RWPE2 (cell line): ENCODE data around the gene EMCN.

Source experiments
- ATAC-seq: fragments of 200-7000 bp; cut with Tn5 transposase; 3 replicates; pipeline ENCODE4 v1.9.1; 2021; ENCODE audit warnings: low read depth
- DNase-seq: peaks from one replicate; pipeline ENCODE4 v3.0.0-alpha.2; 2020; ENCODE audit warnings: low spot score
- H3K27ac ChIP-seq: fragments of 450-650 bp; 2 replicates; pipeline ENCODE4 v1.5.1; 2017; ENCODE audit warnings: mild to moderate bottlenecking; ENCODE audit not compliant: poor library complexity, severe bottlenecking
- H3K27me3 ChIP-seq: fragments of 250-450 bp; sonication (Bioruptor Pico); 2 replicates; pipeline ENCODE4 v1.5.1; 2021; ENCODE audit warnings: mild to moderate bottlenecking, moderate library complexity; ENCODE audit not compliant: insufficient read depth, poor library complexity, severe bottlenecking
- H3K36me3 ChIP-seq: fragments of 250-450 bp; sonication (Bioruptor Pico); 2 replicates; pipeline ENCODE4 v1.5.1; 2020; ENCODE audit warnings: low read depth, mild to moderate bottlenecking, moderate library complexity
- H3K4me1 ChIP-seq: fragments of 250-450 bp; sonication (Bioruptor Pico); 2 replicates; pipeline ENCODE4 v1.5.1; 2021; ENCODE audit warnings: mild to moderate bottlenecking, moderate library complexity; ENCODE audit not compliant: insufficient read depth, poor library complexity, severe bottlenecking
- H3K4me3 ChIP-seq: fragments of 250-450 bp; sonication (Bioruptor Pico); 2 replicates; pipeline ENCODE4 v1.5.1; 2021; ENCODE audit warnings: mild to moderate bottlenecking, moderate library complexity; ENCODE audit not compliant: severe bottlenecking
- H3K9me3 ChIP-seq: fragments of 250-450 bp; sonication (Bioruptor Pico); 2 replicates; pipeline ENCODE4 v1.5.1; 2021; ENCODE audit warnings: mild to moderate bottlenecking, moderate library complexity; ENCODE audit not compliant: severe bottlenecking
- TF ChIP-seq, protein P1 (sequence below): fragments of 450-650 bp; IDR thresholded peaks from one replicate; pipeline ENCODE4 v1.5.1; 2017; ENCODE audit warnings: mild to moderate bottlenecking, moderate library complexity; ENCODE audit not compliant: poor library complexity, severe bottlenecking

The EMCN gene

DNA sequence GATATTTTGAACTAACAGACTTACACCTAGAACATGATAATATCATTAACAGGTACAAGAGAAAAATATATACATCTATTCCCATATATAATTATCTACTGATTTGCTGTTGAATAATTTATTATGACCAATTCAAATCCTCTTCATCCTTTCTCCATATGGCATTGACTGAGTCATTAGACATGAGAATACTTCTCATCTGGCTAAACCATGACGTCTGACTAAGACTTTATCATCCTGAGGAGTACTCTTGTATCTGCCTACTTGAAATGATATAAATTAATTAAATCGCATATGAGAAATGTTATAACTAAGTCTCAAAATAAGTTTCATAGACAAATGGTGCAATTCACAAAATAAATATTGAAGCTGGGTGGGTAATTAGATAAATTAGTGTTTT lies 67.4 kb downstream of the EMCN start:
- no peaks in the 10 kb centered on the region for H3K9me3 ChIP-seq
- TF ChIP-seq, protein P1, sequence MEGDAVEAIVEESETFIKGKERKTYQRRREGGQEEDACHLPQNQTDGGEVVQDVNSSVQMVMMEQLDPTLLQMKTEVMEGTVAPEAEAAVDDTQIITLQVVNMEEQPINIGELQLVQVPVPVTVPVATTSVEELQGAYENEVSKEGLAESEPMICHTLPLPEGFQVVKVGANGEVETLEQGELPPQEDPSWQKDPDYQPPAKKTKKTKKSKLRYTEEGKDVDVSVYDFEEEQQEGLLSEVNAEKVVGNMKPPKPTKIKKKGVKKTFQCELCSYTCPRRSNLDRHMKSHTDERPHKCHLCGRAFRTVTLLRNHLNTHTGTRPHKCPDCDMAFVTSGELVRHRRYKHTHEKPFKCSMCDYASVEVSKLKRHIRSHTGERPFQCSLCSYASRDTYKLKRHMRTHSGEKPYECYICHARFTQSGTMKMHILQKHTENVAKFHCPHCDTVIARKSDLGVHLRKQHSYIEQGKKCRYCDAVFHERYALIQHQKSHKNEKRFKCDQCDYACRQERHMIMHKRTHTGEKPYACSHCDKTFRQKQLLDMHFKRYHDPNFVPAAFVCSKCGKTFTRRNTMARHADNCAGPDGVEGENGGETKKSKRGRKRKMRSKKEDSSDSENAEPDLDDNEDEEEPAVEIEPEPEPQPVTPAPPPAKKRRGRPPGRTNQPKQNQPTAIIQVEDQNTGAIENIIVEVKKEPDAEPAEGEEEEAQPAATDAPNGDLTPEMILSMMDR: no peak
- no peaks in the 10 kb centered on the region for H3K4me1 ChIP-seq
- H3K36me3 ChIP-seq: no peaks in the 10 kb centered on the region
- ATAC-seq: peak; percentile 70; the same call in 1 of the 3 replicates
- no peak overlapping the region for H3K27ac ChIP-seq
- no peak for DNase-seq
- H3K4me3 ChIP-seq: no peak overlapping the region
- no peaks in the 10 kb centered on the region for H3K27me3 ChIP-seq

DNA sequence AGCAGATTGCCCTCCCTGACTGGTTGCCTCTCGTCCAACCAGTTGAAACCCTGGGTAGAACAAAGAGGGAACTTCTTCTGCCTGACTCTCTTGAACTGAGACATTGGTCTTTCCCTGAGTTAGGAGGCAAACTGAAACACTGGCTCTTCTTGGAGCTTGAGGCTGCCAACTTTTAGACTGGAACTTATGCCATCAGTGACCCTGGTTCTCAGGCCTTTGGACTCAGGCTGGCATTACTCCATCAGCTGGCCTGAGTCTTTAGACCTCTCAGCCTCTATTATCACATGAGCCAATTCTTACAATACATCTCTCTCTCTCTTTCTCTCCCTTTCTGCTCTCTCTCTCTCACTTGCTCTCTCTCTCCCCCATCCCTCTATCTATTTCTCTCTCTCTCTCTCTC lies 86.4 kb downstream of the EMCN start:
- H3K4me3 ChIP-seq: no peak overlapping the region
- no peaks in the 10 kb centered on the region for H3K36me3 ChIP-seq
- TF ChIP-seq, protein P1: no peak
- no peaks in the 10 kb centered on the region for H3K27me3 ChIP-seq
- DNase-seq (no peak), ATAC-seq (no peak)
- no peaks in the 10 kb centered on the region for H3K9me3 ChIP-seq
- no peak overlapping the region for H3K27ac ChIP-seq
- peaks cover 16% of the 10 kb centered on the region for H3K4me1 ChIP-seq

DNA sequence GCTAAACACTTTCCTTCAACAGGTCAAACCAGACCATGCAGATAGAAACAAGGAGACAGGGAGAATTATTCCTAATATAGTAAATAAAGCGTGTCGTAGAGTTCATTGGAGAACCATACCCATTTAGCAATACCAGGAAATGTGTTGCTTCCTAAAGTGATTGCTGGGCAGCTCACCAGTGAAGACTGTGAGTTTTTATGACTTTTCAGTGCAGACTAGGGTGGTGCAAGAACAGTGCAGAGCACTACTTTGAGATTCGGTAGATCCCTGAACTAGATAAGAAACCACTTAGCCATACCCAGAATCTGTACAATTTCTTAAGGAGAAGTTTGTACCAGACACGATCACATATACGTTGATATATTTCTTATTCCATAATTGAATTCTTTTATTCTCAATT lies 87.4 kb downstream of the EMCN start:
- no peak for DNase-seq
- H3K4me3 ChIP-seq: no peak overlapping the region
- no peaks in the 10 kb centered on the region for H3K27me3 ChIP-seq
- ATAC-seq: no peak
- H3K9me3 ChIP-seq: no peaks in the 10 kb centered on the region
- no peak overlapping the region for H3K27ac ChIP-seq
- no peaks in the 10 kb centered on the region for H3K36me3 ChIP-seq
- peaks cover 16% of the 10 kb centered on the region for H3K4me1 ChIP-seq
- TF ChIP-seq, protein P1: no peak

DNA sequence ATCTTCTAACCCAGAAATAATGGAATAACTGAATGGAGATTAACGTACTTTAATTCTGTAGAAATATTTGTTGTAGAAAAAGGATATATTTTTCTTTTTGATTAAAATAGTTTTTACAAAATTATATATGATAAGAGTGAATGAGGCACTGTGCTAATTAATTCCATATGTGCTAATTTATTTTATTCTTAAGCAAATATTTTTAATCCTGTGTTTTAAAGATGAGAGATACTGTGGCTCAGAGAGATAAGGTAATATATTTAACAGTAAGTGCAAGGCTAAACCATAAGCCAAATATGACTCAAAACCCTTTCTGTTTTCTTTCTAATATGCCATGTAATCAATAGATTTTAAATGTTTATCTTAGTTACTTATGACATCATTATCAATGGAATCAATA lies 88.2 kb downstream of the EMCN start:
- Histone ChIP-seq H3K27me3 (no peaks in the 10 kb centered on the region), H3K36me3 (no peaks in the 10 kb centered on the region), H3K4me1 (peaks cover 16% of the 10 kb centered on the region), H3K27ac (no peak overlapping the region), H3K9me3 (no peaks in the 10 kb centered on the region), H3K4me3 (no peak overlapping the region)
- TF ChIP-seq, protein P1: no peak
- DNase-seq: no peak
- ATAC-seq: no peak

DNA sequence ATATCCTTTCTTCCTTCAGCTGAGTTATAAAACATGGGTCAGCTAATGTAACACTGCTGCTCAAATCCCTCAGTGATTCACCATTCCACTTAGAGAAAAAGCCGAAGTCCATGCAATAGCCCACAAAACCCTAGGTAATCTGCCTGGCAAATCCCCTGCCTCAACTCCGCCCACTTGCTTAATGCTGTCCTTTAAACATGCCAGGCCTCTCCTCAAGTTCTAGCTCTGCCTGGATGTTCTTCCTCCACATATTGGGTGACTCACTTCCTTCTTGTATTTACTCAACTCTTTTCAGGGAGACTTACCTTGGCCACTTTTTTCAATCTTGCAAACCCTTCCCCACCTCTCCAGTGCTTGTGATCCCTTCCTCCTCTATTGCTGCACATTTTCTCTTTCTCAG lies 89.8 kb downstream of the EMCN start:
- ATAC-seq: peak; percentile 99
- H3K4me3 ChIP-seq: no peak overlapping the region
- TF ChIP-seq, protein P1: no peak
- no peaks in the 10 kb centered on the region for H3K27me3 ChIP-seq
- peak overlapping the region; percentile 60 for H3K27ac ChIP-seq
- no peaks in the 10 kb centered on the region for H3K36me3 ChIP-seq
- DNase-seq: peak; percentile 75
- no peaks in the 10 kb centered on the region for H3K9me3 ChIP-seq
- H3K4me1 ChIP-seq: peaks cover 16% of the 10 kb centered on the region
